Stimulated activated CD4-positive, alpha-beta T cell treated with anti-CD3 and anti-CD28 coated beads, TNF-alpha, amount 100 ng/mL, for 48 hours (primary cell): ENCODE measurements around the gene MCM9.
"Not testable (repeated sequence)": the region's sequence is repeated elsewhere in the genome, so short reads cannot be mapped to it uniquely, and the experiment has no call there.

Source experiments
- DNase-seq, 3 donors: peaks; one replicate each; pipeline ENCODE4 v3.0.0-alpha.2; 2020; ENCODE audit warnings: low read depth in 3 of 3

Gene MCM9

DNA sequence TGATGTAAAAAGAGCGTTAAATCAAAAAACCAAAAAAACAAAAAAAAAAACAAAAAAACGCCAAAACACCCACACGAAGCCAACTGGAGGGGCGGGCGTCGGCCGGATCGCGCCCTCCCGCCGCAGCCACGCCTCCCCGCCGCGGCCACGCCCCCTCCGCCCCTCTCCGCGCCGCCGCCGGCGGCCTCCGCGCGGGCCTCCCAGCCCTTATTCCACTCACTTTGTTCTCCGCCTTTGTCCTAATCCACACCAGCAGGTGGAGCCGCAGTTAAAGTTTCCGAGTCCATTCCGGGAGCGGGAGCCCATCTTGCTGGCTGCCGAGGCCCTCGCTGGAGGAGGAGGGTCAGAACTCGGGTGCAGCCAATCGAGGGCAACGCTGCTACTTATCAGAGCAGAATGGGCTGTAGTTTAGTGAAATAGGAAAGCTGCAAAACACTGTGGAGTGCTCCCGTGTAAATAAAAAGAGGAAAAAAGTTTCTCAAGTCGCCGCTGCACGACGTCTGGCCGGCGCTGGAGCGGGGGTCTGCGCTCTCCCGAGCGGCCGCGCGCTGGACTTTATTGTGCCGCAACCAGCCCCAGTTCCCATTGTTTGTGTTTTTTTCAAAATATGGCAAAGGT lies 41.0 kb downstream of the MCM9 start, which contains the start of gene ASF1A:
Gene ASF1A, plus strand, starts transcription at position 346 of the 618 bp plus-strand sequence. Its CDS starts 262 bp downstream, at position 608.
- DNase-seq, result peak; percentile 87 to 95 (median 92)

DNA sequence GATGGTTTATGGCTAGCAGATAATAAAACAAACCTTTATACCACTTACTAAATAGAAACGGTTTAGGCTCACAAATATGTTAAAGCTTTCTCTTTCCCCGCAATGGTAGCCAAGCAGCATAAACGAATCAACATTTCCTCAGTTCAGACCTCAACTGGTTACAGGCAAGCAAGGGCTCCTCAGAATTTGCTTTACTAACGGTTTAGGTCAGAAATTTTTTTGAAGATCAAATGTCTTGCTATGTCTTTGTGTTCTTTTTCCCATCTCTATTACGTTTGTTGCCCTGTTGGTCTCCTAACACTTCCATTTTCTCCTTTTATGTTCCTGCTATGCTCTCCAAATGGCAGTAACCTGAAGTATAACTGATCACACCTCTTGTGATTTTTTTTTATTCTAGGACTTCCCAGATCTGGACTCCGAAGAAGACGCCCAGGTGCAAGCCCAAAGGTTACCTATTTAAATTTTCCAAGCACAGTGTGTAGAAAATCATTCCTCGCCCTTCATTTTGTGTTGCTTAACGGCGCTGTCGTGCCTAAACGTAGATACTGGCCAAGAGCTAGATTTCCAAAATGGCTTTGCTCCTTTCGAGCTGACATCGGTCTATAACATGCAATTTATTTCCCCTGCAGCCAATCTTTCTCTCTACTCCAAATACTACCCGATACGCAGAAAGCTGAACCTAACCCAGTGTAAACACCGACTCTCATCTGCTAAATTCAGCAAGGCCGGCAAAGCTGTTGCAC lies 41.7 kb downstream of the MCM9 start:
- DNase-seq, result no peak

DNA sequence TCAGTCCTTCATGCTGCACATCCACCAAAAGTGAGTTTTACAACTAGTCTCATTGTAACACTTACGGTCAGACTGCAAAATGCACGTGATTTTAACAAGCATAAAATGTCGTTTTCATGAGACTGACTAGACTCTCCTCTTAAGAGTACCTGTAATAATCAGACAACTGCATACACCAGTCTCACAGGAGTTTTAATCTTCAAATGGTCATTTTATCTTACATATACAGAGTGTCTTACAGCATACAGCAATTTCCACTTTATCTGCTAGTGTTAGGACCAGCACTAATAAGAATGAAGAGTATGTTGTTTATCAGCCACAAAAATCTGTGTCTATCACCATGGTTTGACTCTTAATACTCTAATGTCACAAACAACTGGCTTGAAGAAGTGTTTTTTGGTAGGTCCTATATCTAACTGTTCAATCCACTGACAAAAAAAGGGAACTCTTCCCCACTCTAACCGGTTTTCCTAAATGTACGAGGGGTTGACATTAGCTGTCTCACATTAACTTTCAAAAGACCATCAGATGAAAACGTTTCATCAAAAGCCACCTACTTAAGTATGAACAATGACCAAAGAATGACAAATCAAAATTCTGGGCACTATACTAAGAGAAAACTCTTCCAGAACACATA lies 42.5 kb downstream of the MCM9 start:
- DNase-seq, result no peak

DNA sequence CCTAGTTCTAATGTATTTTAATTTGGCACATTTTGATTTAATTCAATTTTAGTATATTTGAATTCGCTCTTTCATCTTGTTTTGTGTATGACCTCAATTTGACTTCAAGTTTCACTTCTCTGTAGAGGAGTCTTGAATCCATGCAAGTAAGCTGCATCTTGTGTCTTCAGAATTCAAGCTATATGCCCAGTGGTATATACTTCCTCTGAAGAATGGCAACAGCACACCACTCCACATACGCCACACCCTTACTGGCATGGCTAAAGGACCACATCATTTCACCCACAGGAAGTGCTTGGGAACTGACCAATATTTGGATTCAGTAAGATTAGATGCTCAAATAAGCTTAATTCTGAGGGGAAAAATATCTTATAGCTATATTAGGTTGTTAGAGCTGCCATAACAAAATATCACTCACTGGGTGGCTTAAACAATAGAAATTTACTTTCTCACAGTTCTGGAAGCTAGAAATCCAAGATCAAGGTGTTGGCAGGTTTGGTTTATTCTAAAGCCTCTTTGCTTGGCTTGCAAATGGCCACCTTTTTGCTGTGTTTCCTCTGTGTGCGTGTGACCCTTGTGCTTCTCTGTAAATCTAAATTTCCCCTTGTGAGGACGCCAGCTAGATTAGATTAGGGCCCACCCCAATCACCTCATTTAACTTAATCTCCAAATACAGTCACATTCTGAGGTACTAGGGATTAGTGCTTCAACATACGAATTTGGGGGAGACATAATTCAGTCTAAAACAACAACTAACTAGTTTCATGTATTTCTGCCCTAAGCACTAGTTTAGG lies 43.8 kb downstream of the MCM9 start:
- DNase-seq, result no peak

DNA sequence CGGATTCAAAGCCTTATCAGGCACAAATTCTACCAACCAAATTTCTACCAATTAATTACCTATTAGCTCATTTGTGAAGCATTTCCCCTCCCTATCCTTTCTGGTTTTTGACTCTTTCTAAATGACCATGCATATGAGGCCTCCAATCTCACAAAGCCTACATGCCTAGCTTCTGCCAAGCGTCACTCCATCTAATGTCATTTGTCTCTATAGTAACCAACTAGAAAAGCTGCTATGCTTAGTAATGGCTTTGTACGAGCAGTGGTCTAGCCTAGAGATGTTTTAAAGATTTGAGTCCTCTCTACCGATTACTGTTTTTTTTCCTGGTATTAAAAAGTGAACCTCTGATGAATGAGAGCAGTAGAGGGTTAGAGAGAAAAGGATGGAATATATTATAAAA lies 45.8 kb downstream of the MCM9 start:
- no peak for DNase-seq

DNA sequence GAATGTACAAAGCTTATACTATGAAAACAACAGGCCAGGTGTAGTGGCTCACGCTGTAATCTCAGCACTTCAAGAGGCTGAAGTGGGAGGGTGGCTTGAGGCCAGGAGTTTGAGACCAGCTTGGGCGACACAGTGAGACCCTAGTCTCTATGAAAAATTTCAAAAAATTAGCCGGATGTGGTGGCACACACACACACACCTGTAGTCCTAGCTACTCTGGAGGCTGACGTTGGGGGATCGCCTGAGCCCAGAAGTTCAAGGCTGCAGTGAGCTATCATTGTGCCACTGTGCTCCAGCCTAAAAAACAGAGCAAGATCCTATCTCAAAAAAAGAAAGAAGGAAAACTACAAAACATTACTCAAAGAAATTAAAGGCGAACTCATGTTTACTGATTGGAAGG lies 48.3 kb downstream of the MCM9 start:
- DNase-seq, result no peak

DNA sequence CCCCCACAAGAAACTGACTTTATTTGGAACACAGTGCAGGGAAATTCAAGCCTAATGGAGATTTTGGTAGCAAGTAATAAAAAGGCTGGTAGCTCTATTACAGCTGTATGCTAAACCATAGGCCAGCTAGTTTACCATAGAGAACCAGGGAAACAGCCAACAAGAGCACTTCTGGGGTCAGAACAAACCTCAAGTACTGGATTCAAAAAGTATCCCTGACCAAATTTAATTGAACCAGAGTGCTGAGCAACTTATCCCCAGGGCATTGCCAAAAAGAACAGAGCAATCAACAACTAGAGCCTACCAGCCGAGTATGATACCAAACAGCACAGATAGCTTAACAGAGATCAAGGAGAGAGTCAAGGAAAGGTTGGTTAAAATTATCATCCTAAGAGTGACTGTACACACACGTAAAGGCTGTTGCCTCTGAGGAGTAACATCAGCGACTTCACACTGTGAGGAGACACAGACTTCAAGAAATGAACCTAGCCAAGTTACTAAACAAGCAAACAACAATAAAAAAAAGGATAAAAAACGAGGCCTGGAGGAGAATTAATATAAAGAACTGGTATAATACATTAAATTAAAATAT lies 52.5 kb downstream of the MCM9 start:
- no peak for DNase-seq

DNA sequence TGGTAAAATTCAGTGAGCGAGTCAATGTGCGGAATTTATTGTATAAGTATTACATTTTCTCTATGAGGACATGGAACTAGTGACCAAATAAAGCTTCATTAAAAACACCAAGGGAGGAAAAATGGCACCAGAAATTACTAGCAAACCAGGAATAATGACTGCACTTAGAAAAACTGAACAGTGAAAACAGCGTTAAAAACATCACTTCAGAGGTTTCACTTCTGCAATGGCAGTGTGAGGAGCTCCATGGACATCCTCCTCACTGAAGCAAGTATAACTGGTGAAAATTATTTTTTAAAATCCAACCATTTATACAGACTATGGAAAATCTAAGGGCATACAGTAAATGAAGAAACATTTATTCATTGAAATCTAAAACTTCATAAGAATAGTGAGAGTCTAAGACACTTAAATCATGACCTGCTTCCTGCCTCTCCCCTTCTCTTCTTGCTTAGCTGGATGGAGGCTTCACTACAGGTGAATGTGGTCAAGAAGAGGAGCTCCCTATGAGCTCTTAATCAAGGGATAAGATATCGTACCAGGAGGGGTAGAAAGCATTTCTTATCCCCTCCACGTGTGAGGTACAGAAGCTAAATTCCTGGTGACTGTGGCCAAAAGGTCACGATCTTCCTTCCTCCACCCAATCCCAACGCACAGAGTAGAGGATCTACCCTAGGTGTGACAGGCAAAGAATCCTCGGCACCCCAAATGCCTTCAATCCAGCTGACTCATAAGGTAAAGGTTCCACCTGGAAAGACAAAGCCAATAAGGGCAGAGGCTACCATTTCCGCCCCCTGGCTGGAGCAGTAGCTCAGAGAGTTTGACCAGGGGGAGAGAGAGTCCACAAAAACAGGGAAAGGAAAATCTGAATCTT lies 53.3 kb downstream of the MCM9 start:
- no peak for DNase-seq

DNA sequence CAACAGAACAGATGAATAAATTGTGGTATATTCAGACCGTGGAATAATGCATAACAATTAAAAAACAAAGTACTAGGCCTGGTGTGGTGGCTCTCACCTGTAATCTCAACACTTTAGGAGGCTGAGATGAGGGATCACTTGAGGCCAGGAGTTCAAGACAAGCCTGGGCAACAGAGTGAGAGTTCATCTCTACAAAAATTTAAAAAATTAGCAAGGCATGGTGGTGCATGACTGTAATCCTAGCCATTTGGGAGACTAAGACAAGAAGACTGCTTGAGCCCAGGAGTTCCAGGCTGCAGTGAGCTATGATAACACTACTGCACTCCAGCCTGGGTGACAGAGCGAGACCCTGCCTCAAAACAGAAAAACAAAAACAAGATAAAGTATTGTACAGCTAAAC lies 57.2 kb downstream of the MCM9 start:
- no peak for DNase-seq

DNA sequence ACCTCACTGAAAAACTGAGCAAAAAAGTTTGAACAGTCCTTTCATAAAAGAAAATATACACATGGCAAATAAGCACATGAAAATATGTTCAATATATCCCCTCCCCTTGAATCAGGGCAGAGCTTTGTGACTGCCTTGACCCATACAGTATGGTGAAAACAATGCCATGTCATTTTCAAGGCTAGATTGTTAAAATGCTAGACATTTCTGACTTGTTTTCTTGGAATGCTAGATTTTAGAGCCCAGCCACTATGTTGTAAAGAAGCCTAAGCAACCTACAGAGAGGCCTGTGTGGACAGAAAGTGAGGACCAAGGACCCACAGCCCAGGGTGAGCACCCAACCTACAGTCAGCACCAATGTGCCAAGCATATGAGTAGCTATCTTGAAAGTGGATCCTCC lies 58.1 kb downstream of the MCM9 start:
- DNase-seq, result no peak

DNA sequence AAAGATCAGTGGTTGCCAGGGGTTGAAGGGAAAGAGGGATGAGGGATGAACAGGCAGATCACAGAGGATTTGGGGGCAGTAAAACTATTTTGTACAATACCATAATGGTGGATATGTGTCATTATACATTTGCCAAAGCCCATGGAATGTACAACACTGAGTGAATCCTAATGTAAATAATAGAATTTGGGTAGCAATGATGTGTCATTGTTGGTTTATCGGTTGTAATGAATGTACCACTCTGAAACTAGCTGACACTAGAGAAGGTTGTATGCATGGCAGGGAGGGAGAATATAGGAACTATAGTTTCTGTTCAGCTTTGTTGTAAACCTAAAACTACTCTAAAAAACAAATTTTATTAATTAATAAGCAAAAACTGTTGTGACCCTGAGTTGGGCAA lies 58.8 kb downstream of the MCM9 start:
- DNase-seq, result no peak

DNA sequence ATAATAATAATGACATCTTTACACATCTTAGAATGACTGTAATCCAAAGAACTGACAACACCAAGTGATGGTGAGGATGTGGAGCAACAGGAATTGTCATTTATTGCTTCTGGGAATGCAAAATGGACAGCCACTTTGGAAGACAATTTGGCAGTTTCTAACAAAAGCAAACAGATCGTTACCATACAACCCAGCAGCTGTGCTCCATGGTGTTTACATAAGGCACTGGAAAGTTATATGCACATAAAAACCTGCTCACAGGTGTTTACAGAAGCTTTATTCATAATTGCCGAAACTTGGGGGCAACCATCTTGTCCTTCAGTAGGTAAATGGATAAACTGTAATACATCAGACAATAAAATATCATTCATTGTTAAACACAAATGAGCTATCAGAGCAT lies 59.3 kb downstream of the MCM9 start:
- DNase-seq, result no peak

DNA sequence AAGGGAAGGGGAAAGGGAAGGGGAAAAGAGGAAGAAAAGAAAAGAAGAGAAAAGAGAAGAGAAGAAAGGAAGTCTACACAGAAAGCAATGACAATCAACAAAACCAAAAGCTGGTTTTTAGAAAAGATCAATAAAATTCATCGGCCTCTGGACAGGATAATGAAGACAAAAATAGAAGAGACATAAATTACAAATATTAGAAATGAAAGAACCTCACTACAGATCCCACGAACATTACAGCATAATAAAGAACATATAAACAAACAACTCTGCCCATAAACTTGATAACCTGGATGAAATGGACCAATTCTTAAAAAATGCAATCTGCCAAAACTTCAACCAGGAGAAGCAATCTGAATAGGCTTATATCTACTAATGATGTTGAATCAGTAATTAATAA lies 61.7 kb downstream of the MCM9 start:
- no peak for DNase-seq

DNA sequence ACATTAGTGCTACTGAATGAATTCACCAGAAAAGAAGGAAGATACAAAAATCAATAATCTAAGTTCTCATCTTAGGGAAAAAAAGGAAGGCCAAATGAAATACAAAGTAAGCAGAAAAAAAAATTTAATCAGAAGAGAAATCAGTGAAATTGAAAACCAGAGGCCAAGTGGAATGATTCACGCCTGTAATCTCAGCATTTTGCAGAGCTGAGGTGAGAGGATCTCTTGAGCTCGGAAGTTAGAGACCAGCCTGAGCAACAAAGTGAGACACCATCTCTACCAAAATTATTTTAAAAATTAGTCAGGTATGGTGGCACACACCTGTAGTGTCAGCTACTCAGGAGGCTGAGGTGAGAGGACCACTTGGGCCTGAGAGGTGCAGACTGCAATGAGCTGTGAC lies 62.2 kb downstream of the MCM9 start:
- no peak for DNase-seq

DNA sequence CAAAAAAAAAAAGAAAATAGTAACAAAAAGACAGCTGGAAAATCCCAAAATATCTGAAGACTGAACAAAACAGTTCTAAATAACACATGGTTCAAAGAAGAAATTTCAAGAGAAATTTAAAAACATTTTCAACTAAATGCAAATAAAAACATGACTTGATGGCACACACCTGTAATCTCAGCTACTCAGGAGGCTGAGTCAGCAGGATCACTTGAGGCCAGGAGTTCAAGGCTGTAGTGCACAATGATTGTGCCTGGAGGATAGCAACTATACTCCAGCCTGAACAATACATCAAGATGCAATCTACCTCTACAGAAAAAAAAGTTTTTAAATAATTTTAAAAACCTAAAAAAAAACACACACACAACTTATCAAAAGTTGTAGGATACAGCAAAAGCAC lies 62.6 kb downstream of the MCM9 start:
- DNase-seq, result no peak

DNA sequence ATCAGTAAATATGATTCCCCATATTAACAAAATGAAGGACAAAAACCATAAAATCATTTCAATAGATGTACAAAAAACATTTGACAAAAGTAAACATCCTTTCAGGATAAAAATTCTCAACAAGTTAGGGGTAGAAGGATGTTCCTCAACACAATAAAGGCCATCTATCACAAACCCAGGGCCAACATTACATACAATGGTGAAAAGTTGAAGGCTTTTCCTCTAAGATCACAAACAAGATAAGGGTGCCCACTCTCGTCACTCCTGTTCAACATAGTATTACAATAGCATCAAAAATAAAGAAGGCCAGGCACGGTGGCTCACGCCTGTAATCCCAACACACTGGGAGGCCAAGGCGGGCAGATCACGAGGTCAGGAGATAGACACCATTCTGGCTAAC lies 63.6 kb downstream of the MCM9 start:
- DNase-seq, result no peak

DNA sequence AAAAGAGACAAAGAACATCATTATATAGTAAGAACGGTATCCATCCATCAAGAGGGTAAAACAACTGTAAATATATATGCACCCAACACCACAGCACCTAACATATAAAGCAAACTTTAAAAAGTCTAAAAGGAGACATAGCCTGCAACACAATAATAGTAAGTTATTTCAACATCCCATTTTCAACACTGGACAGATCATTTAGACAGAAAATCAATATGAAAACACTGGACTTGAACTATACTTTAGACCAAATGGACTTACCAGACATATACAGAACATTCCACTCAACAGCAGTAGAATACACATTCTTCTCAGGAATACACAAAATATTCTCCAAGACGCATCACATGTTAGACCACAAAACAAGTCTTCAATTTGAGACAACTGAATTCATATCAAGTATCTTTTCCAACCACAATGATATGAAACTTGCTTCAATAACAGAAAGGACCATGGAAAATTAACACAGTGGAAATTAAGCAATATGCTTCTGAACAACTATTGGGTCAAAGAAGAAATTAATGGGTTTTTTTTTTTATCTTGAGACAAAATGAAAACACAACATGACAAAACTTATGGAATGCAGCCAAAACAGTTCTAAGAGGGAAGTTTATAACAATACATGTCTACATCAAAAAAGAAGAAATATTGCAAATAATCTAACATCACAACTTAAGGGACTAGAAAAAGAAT lies 64.9 kb downstream of the MCM9 start:
- no peak for DNase-seq

DNA sequence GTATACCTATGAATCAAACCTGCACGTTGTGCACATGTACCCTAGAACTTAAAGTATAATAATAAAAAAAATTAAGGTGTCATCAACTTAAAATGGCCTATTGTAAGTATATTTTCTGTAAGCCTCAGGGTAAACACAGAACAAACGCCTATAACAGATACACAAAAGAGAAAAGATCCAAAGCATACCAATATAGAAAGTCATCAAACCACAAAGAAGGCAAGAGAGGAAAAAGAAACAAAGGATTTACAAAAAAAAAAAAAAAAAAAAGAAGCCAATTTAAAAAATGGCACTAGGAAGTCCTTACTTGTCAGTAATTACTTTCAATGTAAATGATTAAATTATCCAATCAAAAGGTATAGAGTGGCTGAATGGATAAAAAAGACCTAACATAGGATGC lies 65.6 kb downstream of the MCM9 start:
- no peak for DNase-seq

DNA sequence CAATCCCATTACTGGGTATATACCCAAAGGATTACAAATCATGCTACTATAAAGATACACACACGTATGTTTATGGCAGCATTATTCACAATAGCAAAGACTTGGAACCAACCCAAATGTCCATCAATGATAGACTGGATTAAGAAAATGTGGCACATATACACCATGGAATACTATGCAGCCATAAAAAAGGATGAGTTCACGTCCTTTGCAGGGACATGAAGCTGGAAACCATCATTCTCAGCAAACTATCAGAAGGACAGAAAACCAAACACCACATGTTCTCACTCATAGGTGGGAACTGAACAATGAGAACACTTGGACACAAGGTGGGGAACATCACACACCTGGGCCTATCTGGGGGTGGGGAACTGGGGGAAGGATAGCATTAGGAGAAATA lies 66.1 kb downstream of the MCM9 start:
- DNase-seq, result not testable (repeated sequence)

DNA sequence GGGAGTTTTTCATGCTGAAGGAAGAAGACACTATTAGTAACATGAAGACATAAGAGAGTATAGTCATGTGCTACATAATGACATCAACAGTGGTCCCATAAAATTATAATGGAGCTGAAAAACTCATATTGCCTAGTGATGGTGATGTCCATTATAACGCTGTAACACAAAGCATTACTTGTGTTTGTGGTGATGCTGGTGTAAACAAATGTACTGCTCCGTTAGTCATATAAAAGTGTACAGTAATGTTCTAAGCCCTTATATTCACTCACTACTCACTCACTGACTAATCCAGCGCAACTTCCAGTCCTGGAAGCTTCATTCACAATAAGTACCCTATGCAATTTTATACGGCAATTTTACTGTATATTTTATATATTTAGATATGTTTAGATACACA lies 67.8 kb downstream of the MCM9 start:
- DNase-seq, result no peak

DNA sequence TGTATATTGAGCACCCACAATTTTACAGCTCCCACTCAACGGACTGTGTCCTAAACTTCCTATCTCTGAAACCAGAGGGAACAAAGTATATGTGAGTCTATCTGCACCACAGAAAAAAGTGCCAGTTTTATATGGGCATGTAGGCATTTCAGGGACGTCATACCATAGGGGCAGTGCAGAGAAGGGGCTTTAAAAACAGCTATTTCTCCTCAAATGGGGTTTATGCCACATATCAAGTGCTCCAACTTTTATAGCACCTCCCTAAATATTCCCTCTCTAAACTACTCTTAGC lies 69.9 kb downstream of the MCM9 start:
- DNase-seq, result no peak
